ENCODE data around the gene CDH23.

Gene CDH23

DNA sequence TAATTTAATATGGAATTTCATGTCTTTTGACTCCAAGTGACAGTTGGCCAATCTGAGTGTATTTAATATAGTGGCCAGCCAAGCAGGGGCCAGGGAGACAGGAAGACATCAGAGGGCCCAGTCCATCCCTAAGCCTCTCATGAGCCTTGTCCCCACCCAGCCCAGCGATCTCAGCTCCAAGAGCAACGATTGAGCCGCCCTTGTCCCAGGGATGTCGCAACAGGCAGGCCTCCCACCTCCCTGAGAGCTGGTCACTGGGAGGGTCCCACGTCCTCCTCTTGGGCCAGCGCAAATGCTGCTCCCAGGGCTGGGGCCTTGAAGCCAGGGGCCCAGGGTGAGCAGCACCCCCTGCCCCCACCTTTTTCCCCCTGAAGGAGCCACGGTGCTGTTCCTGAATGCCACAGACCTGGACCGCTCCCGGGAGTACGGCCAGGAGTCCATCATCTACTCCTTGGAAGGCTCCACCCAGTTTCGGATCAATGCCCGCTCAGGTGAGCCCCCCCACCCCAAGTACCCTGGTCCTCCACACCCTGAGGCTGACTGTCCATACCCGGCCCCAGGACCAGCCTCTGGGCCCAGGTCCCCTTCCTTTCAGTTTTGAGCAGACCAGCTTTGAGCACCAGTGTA lies 293.5 kb downstream of the CDH23 start:
- DNase-seq (ENCODE audit: low spot score), result no peak

DNA sequence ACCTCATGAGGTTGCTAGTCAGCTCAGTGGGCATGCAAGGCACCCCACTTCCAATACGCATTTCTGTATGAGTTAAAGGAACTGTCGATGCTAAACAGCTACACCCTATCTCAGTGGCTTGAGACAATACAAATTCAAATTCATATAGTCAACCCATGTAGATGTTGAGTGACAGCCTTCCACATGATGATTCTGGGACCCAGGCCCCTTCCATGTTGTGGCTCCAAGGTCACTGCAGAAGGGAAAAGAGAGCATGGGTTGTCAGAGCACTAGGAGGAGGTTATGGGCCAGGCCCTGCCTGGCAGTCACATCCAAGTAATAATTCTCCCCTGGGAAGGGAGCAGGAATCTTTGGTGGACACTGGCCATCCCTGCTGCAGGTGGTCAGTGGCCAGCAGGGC lies 294.7 kb downstream of the CDH23 start:
- DNase-seq (ENCODE audit: low spot score), result no peak

GRCh38 chr10:71692598-71693306 lies 296.0 kb downstream of the CDH23 start:
- no peak for DNase-seq (ENCODE audit: low spot score)

- no peak for DNase-seq (ENCODE audit: low spot score)
Observed at GRCh38 chr10:71693377-71693776, 296.7 kb downstream of the CDH23 start.

- no peak for DNase-seq (ENCODE audit: low spot score)
Observed at GRCh38 chr10:71694039-71694501, 297.4 kb downstream of the CDH23 start.

GRCh38 chr10:71694567-71694968 lies 297.8 kb downstream of the CDH23 start:
- DNase-seq (ENCODE audit: low spot score), result peak; percentile 43

- no peak for DNase-seq (ENCODE audit: low spot score)
Observed at GRCh38 chr10:71695502-71696476, 299.1 kb downstream of the CDH23 start.

DNA sequence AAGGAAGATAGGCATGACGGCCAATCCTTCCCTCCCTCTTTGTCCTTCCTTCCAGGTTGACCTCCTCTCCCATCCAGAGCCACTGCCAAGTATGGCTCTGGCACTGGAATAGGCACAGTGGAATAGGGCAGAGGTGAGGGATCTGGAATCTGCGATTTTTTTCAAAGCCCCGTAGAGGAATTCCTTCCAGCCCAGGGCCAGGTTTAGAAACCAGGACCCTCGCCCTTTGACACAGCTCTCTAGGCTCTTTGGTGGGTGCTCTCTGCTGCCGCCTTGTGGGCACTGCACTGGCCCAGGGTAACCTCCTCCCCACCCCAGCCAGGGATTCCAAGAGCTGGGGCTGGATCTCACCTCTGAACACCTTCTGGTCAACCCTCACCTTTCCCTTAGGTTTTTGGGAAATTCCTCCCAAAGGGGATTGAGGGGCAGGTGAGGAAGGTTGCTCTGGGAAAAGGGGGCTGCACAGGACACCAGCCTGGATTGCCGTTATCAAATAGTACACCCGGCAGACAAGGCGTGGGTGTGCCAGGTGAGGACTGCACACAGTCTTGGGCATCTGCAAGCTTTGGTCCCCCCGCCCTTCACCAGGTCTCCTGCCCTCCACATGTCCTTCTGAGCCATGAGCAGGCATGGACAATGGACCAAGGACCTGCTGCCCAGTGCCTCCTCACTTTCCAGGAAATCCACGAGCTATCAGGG lies 300.1 kb downstream of the CDH23 start:
- DNase-seq (ENCODE audit: low spot score), result peak; percentile 60

- DNase-seq (ENCODE audit: low spot score), result peak; percentile 27
Observed at GRCh38 chr10:71697938-71698709, 301.4 kb downstream of the CDH23 start.

GRCh38 chr10:71698737-71699136 lies 302.0 kb downstream of the CDH23 start:
- no peak for DNase-seq (ENCODE audit: low spot score)

DNA sequence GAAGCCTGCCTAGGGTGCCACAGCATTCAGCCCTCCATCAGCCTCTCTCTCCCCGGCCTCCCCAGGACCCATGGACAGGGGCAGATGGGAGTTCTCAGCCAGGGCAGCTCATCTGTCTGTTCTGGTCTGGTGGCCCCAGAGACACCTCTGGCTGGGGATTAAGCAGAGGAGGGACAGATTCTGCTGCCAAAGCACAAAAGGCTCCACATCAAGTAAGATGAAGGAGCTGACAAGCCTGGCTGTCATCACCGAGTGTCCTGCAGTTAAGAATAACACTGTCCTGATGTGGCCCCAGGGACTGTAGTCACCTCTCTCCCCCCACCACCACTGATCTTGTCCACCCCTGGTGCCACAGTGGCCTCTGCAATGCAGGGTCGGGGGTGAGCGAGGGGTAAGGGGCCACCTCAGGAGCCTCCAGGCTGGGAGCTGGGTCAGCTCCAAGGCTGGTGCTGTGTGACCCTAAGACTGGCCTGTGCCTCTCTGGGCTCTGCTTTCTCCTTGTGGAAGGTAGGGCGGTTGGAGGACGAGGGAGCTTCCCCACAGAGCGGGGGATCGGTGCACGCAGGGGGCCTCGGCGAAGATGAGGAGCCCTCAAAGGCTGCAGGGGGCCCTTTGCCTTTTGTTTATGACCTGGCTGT lies 304.1 kb downstream of the CDH23 start:
- DNase-seq (ENCODE audit: low spot score), result no peak

DNA sequence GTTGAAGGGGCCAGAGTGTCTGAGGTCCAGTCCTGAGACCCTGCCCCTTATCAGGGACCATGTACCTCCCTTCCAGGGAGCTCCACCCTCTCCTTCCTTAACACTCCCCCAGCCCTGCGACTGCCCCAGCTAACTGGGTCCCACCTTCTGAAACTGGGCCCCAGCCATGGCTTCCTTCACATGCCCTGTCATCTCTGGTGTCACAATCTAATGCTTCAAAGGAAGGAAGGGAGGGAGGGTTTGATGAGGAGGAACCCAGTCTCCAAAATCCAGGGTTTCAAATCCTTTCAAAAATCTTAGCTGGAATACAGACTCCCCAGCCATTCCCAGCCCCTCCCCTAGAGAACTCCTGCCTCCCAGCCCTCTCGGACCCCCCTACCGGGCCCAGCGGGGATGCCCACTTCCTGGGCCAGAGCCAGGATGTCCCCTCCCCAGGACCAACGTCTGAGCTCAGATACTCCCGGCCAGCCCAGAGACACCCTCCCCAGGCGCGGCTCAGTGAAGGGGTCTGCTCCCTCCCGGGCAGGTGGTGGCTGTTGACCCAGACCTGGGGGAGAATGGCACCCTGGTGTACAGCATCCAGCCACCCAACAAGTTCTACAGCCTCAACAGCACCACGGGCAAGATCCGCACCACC lies 304.9 kb downstream of the CDH23 start:
- no peak for DNase-seq (ENCODE audit: low spot score)

- DNase-seq (ENCODE audit: low spot score), result no peak
Observed at GRCh38 chr10:71703577-71703976, 306.9 kb downstream of the CDH23 start.

- no peak for DNase-seq (ENCODE audit: low spot score)
Observed at GRCh38 chr10:71704816-71705215, 308.1 kb downstream of the CDH23 start.

- DNase-seq (ENCODE audit: low spot score), result no peak
Observed at GRCh38 chr10:71705582-71705981, 308.9 kb downstream of the CDH23 start.

GRCh38 chr10:71706216-71707121 lies 309.7 kb downstream of the CDH23 start:
- no peak for DNase-seq (ENCODE audit: low spot score)

DNA sequence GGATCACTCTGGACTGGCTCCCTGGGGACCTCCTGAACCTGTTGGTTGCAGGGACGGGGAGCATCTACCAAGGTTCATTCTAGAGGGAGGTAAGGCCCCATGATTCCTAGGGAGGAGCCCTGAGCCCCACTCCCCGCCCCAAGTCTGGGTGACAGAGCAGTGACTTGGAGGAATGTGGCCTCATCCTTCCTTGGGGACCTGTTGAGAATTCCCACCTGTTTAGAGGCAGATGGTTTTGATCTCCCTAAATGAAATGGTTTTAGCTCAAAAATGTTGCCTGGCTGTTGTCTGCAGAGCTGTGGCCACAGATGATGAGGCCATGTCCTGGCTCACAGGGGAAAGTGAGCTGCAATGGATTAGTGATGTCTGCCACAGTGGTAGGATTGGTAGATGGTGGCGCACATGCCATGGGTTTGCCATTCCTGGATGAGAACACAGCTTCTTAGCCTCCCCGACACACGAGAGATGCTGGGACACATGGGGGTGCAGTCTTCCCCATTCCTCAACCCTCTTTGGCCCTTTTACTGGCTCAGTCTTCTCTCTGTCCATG lies 310.6 kb downstream of the CDH23 start:
- no peak for DNase-seq (ENCODE audit: low spot score)

DNA sequence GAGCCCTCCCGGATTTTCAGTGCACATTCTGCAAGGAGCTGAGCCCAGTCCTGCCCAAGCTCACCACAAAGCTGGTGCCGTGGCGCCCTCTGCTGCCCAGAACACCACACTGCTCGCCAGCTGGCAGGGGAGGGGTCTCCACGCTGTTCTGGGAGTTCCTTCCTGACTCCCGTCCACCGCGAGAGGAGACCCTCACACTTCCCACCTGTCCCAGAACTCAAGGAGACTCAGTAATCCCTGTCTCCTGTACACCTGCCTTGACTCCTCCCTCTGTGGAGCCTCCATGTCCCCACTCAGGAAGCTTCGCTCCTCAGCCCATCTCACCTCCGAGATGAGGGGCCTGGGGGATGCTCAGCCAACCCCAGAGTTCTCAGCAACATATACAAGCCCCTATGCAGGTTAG lies 311.6 kb downstream of the CDH23 start:
- DNase-seq (ENCODE audit: low spot score), result peak; percentile 60
